GM18519 (cell line): ENCODE results near the gene KCNH1.

Experiments used
- ATAC-seq: cut with Tn5 transposase; IDR thresholded peaks from one replicate; pipeline ENCODE4 v1.9.1; 2021; ENCODE audit warnings: mild to moderate bottlenecking, moderate library complexity; ENCODE audit not compliant: unreplicated experiment, low FRiP score

The KCNH1 gene

GRCh38 chr1:210932104-210932503 is 201.8 kb downstream of the KCNH1 start:
- no peak for ATAC-seq

- no peak for ATAC-seq
Observed at GRCh38 chr1:210922666-210923065, 211.3 kb downstream of the KCNH1 start.

GRCh38 chr1:210920716-210921694 is 212.9 kb downstream of the KCNH1 start:
- no peak for ATAC-seq

GRCh38 chr1:210920258-210920657 is 213.7 kb downstream of the KCNH1 start:
- no peak for ATAC-seq

GRCh38 chr1:210918893-210919292 is 215.1 kb downstream of the KCNH1 start:
- no peak for ATAC-seq

GRCh38 chr1:210917560-210918169 is 216.3 kb downstream of the KCNH1 start:
- no peak for ATAC-seq

GRCh38 chr1:210916548-210916947 is 217.4 kb downstream of the KCNH1 start:
- ATAC-seq: no peak

- no peak for ATAC-seq
Observed at GRCh38 chr1:210915890-210916507, 217.9 kb downstream of the KCNH1 start.

- no peak for ATAC-seq
Observed at GRCh38 chr1:210912752-210913151, 221.2 kb downstream of the KCNH1 start.

- ATAC-seq: no peak
Observed at GRCh38 chr1:210910020-210910575, 223.8 kb downstream of the KCNH1 start.

- no peak for ATAC-seq
Observed at GRCh38 chr1:210908791-210909190, 225.2 kb downstream of the KCNH1 start.

GRCh38 chr1:210908257-210908656 is 225.7 kb downstream of the KCNH1 start:
- no peak for ATAC-seq

- no peak for ATAC-seq
Observed at GRCh38 chr1:210907251-210907805, 226.6 kb downstream of the KCNH1 start.

- ATAC-seq: no peak
Observed at GRCh38 chr1:210905944-210906453, 227.9 kb downstream of the KCNH1 start.

GRCh38 chr1:210905365-210905904 is 228.5 kb downstream of the KCNH1 start:
- ATAC-seq: no peak

- no peak for ATAC-seq
Observed at GRCh38 chr1:210901981-210902770, 231.8 kb downstream of the KCNH1 start.

- no peak for ATAC-seq
Observed at GRCh38 chr1:210900820-210901219, 233.1 kb downstream of the KCNH1 start.

GRCh38 chr1:210900079-210900478 is 233.9 kb downstream of the KCNH1 start:
- no peak for ATAC-seq

GRCh38 chr1:210899676-210900075 is 234.3 kb downstream of the KCNH1 start:
- no peak for ATAC-seq
